Liver (tissue), 3 donors: ENCODE results near the gene CES4A.

Experiments
- CTCF ChIP-seq: fragments of 150-350 bp; IDR thresholded peaks from 2 replicates; pipeline ENCODE4 v1.5.1; 2017; ENCODE audit warnings: improper control_type of control experiment, low read depth, low read length; ENCODE audit not compliant: missing input control
- EGR1 ChIP-seq, 2 donors: IDR thresholded peaks; 2 replicates each; pipeline ENCODE4 v1.6.1; 2016 to 2018; ENCODE audit warnings: antibody characterized with exemption in 2 of 2, low read depth in 2 of 2
- FOXA1 ChIP-seq: IDR thresholded peaks from 2 replicates; pipeline ENCODE4 v1.6.1; 2016; ENCODE audit warnings: antibody characterized with exemption
- GABPA ChIP-seq, 2 donors: IDR thresholded peaks in 1 of 2; conservative IDR thresholded peaks in 1 of 2; 2 replicates each; pipeline ENCODE4 v1.6.1; 2016; ENCODE audit warnings: antibody characterized with exemption in 2 of 2, mild to moderate bottlenecking in 1 of 2, moderate library complexity in 1 of 2
- JUND ChIP-seq, 2 donors: IDR thresholded peaks; 2 replicates each; pipeline ENCODE4 v1.6.1; 2016; ENCODE audit warnings: antibody characterized with exemption in 2 of 2
- MAX ChIP-seq: IDR thresholded peaks from 2 replicates; pipeline ENCODE4 v1.6.1; 2016; ENCODE audit warnings: antibody characterized with exemption
- RXRA ChIP-seq, 2 donors: IDR thresholded peaks; 2 replicates each; pipeline ENCODE4 v1.6.1; 2017 to 2018; ENCODE audit warnings: antibody characterized with exemption in 2 of 2, mild to moderate bottlenecking in 1 of 2
- SP1 ChIP-seq: IDR thresholded peaks from 2 replicates; pipeline ENCODE4 v1.6.1; 2018; ENCODE audit warnings: antibody characterized with exemption, mild to moderate bottlenecking
- TAF1 ChIP-seq: conservative IDR thresholded peaks from 2 replicates; pipeline ENCODE4 v1.6.1; 2016; ENCODE audit warnings: antibody characterized with exemption, mild to moderate bottlenecking
- ZBTB33 ChIP-seq: IDR thresholded peaks from 2 replicates; pipeline ENCODE4 v1.6.1; 2016; ENCODE audit warnings: antibody characterized with exemption
- donor health status: healthy.
- donor health status: healthy.

- TF ChIP-seq CTCF (no peak), GABPA (IDR thresholded peaks at IDR 0.05 in 1 of 2, conservative IDR thresholded peaks at IDR 0.05 in 1 of 2) (no peak), ZBTB33 (no peak), SP1 (no peak), TAF1 (no peak), MAX (no peak), EGR1 (IDR thresholded peaks at IDR 0.05; ENCODE audit: low read depth in 2 of 2) (no peak), RXRA (IDR thresholded peaks at IDR 0.05) (no peak), FOXA1 (no peak), JUND (IDR thresholded peaks at IDR 0.05) (no peak)
Observed at GRCh38 chr16:67017421-67017750, 29.0 kb downstream of the CES4A start.
